Fibroblast of the aortic adventitia (primary cell): Measurements from ENCODE around the gene RNU6-9. TPM values are rescaled to one million over a fixed set of nuclear protein-coding genes. Genes with fewer than 3 reads are reported as not detected.

Experiments
- DNase-seq: peaks from one replicate; pipeline ENCODE4 v3.0.0-alpha.2; 2010; ENCODE audit warnings: low read depth
- H3K4me3 ChIP-seq: 2 replicates; pipeline ENCODE4 v1.5.1; 2011; ENCODE audit warnings: low read depth, mild to moderate bottlenecking, control low read depth, low read length, moderate library complexity
- CTCF ChIP-seq: IDR thresholded peaks from 2 replicates; pipeline ENCODE4 v1.5.1; 2011; ENCODE audit warnings: mild to moderate bottlenecking, low read length, control low read depth, inconsistent platforms; ENCODE audit not compliant: insufficient read depth
- total RNA-seq: library from RNA; depleted of rRNA; stranded (reverse); fragments of >200 nt; gene quantifications from 2 replicates; pipeline ENCODE4 v1.2.3, GENCODE V29; 2012; ENCODE audit warnings: low replicate concordance

RNU6-9 gene
- total RNA-seq, 1 donor = not detected

GRCh38 chr19:869245-870177, 23.8 kb upstream of the RNU6-9 start:
- no peak for TF ChIP-seq CTCF
- no peak overlapping the region for H3K4me3 ChIP-seq
- DNase-seq = peak; percentile 98

- DNase-seq = no peak
- TF ChIP-seq CTCF = no peak
Observed at GRCh38 chr19:870314-870713, 23.0 kb upstream of the RNU6-9 start.

GRCh38 chr19:870963-871401, 22.3 kb upstream of the RNU6-9 start:
- no peak for TF ChIP-seq CTCF
- no peak for DNase-seq
- no peak overlapping the region for H3K4me3 ChIP-seq

More at GRCh38 chr19:870314-870713, 23.0 kb upstream of the RNU6-9 start:
- H3K4me3 ChIP-seq = no peak overlapping the region

GRCh38 chr19:871446-872265, 21.6 kb upstream of the RNU6-9 start:
- no peak overlapping the region for H3K4me3 ChIP-seq
- no peak for DNase-seq
- TF ChIP-seq CTCF = no peak

GRCh38 chr19:872266-872951, 20.9 kb upstream of the RNU6-9 start:
- no peak overlapping the region for H3K4me3 ChIP-seq
- peak; percentile 67 for DNase-seq
- no peak for TF ChIP-seq CTCF

- TF ChIP-seq CTCF = no peak
- no peak for DNase-seq
- no peak overlapping the region for H3K4me3 ChIP-seq
Observed at GRCh38 chr19:873084-873483, 20.2 kb upstream of the RNU6-9 start.
